ENCODE data around the gene ZNF608.

DNA sequence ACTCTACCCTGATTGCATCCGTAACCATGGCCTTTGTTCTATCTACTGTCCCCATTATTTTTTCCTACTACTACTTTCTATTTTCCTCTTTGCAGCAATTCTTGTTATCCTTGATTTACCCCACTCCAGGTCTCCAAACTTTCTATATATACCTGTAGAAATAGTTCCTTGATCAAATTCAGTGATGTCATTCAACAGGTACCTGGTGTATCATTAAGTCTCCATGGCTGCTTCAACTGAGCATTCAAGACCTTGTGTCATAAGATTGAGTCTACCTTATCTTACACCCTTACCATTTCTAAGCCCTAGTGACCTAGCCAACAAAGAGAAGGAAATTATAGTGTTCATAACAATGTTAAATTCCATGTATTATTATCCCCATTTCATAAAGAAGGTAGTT lies 35.8 kb upstream of the ZNF608 start:
- TF ChIP-seq, protein P1, sequence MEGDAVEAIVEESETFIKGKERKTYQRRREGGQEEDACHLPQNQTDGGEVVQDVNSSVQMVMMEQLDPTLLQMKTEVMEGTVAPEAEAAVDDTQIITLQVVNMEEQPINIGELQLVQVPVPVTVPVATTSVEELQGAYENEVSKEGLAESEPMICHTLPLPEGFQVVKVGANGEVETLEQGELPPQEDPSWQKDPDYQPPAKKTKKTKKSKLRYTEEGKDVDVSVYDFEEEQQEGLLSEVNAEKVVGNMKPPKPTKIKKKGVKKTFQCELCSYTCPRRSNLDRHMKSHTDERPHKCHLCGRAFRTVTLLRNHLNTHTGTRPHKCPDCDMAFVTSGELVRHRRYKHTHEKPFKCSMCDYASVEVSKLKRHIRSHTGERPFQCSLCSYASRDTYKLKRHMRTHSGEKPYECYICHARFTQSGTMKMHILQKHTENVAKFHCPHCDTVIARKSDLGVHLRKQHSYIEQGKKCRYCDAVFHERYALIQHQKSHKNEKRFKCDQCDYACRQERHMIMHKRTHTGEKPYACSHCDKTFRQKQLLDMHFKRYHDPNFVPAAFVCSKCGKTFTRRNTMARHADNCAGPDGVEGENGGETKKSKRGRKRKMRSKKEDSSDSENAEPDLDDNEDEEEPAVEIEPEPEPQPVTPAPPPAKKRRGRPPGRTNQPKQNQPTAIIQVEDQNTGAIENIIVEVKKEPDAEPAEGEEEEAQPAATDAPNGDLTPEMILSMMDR (IDR thresholded peaks at IDR 0.05): no peak
- no peak for TF ChIP-seq POLR2A (IDR thresholded peaks at IDR 0.05)
- TF ChIP-seq POLR2AphosphoS5 (IDR thresholded peaks at IDR 0.05; ENCODE audit: insufficient read depth in 1 of 2, low read depth in 1 of 2): no peak
